ENCODE results near the gene VWC2. TPM values are rescaled to one million over a fixed set of nuclear protein-coding genes. Genes with fewer than 3 reads are reported as not detected.

VWC2 gene
- total RNA-seq (2016; rRNA removed; fragmentation: Illumina TruSeq; extraction: Trizol) (not detected in 2 replicates), polyA plus RNA-seq (2011; rRNA removed) (not detected in 2 replicates), polyA minus RNA-seq (2011; rRNA and poly(A)+ RNA removed; ENCODE audit: low replicate concordance) (not detected in 2 replicates), Bru-seq, nascent RNA (not detected), BruChase-seq, experiment 1, labeled RNA remaining after a 6-hour chase (not detected), BruChase-seq, experiment 2, labeled RNA remaining after a 2-hour chase (not detected)
- total RNA-seq (2016; cell fraction: cytosol; rRNA removed; fragmentation: Illumina TruSeq; extraction: Trizol; ENCODE audit: low read depth) = not detected in 2 replicates
- not detected in 2 replicates for total RNA-seq (2016; cell fraction: insoluble cytoplasmic fraction; rRNA removed; fragmentation: Illumina TruSeq; extraction: Trizol)
- total RNA-seq (2016; cell fraction: membrane; rRNA removed; fragmentation: Illumina TruSeq; extraction: Trizol) = not detected in 2 replicates
- not detected in 2 replicates for total RNA-seq (2016; cell fraction: nucleus; rRNA removed; fragmentation: Illumina TruSeq; extraction: Trizol)
- polyA plus RNA-seq (2011; cell fraction: cytosol; rRNA removed) = not detected in 2 replicates
- polyA plus RNA-seq (2011; cell fraction: nucleus; rRNA removed) = not detected in 2 replicates
- not detected in 2 replicates for polyA plus RNA-seq (2012)
- not detected in 2 replicates for polyA plus RNA-seq (2016; cell fraction: cytosol; fragmentation: Illumina TruSeq; extraction: Trizol; ENCODE audit: low read depth)
- not detected in 2 replicates for polyA plus RNA-seq (2016; cell fraction: insoluble cytoplasmic fraction; fragmentation: Illumina TruSeq; extraction: Trizol; ENCODE audit: low read depth)
- polyA plus RNA-seq (2016; cell fraction: membrane; fragmentation: Illumina TruSeq; extraction: Trizol; ENCODE audit: low read depth) = not detected in 2 replicates
- polyA plus RNA-seq (2016; cell fraction: nucleus; fragmentation: Illumina TruSeq; extraction: Trizol; ENCODE audit: insufficient read depth, low read depth) = not detected in 2 replicates
- polyA minus RNA-seq (2011; cell fraction: cytosol; rRNA and poly(A)+ RNA removed) = not detected in 2 replicates
- not detected in 2 replicates for polyA minus RNA-seq (2011; cell fraction: nucleus; rRNA and poly(A)+ RNA removed)
- long read RNA-seq, experiment 1 = 0 reads
- long read RNA-seq, experiment 2 = 0 reads

GRCh38 chr7:49773218-49773935 lies at the start of gene VWC2:
Gene VWC2, plus strand, starts transcription at chr7:49773638. Its CDS starts 1,798 bp downstream, at chr7:49775436.
- Histone ChIP-seq H3K36me3 (replicated peaks in 1 of 2; ENCODE audit: control insufficient read depth in 1 of 2, insufficient read depth in 2 of 2, low read length in 2 of 2) (no peaks in the 10 kb centered on the region), H3K79me2 (ENCODE audit: insufficient read depth, low read length) (no peaks in the 10 kb centered on the region), H3K27me3 (ENCODE audit: control insufficient read depth in 1 of 2, insufficient read depth in 2 of 2, low read length in 2 of 2) (peaks cover 1 to 21% of the 10 kb centered on the region in 2 experiments; a peak in 3 of 5 replicates), H4K20me1 (ENCODE audit: insufficient read depth, low read length) (no peaks in the 10 kb centered on the region), H3K4me2 (ENCODE audit: low read depth, low read length) (no peak within 1 kb of the TSS), H3K27ac (ENCODE audit: extremely low read length, insufficient read depth, low read length) (no peak within 1 kb of the TSS), H3K9me3 (ENCODE audit: low read length) (no peaks in the 10 kb centered on the region), H3K4me3 (replicated peaks in 1 of 3; ENCODE audit: insufficient read depth in 1 of 3, low read depth in 2 of 3, low read length in 3 of 3) (no peak within 1 kb of the TSS), H3K4me1 (ENCODE audit: insufficient read depth, low read length) (no peaks in the 10 kb centered on the region), H2AFZ (ENCODE audit: low read length) (no peak within 1 kb of the TSS), H3K9ac (ENCODE audit: insufficient read depth, low read depth, low read length) (no peak within 1 kb of the TSS)
- no peak for DNase-seq (ENCODE audit: low spot score)
- BruUV-seq (replicated peaks) = no TSS peak
- FAIRE-seq = no peak
- POLR2A ChIA-PET = no interaction called here
- CTCF ChIA-PET (ENCODE audit: low intra/inter-chr PET ratio, low total read pairs) = no interaction called here
- ATAC-seq = no peak
- in situ Hi-C loops (cut with HindIII; ENCODE audit: extremely low pct_ligation_motif_present, low pct_unique_long_range_greater_than_20kb) = no loop called here
- intact Hi-C loops (cut with micrococcal nuclease; ENCODE audit: unreplicated experiment) = no loop called here
- 46% methylated on average over 33 of the region's 75 CpGs for WGBS (ENCODE audit: low lambda C conversion rate)
- TF ChIP-seq ZKSCAN1 (IDR thresholded peaks at IDR 0.05; ENCODE audit: low read length) (no peak), ZNF253 (CRISPR knock-in tag; IDR thresholded peaks at IDR 0.05; ENCODE audit: borderline replicate concordance) (no peak), TFE3 (CRISPR knock-in tag; IDR thresholded peaks at IDR 0.05) (no peak), STAT6 (CRISPR knock-in tag; IDR thresholded peaks at IDR 0.05; ENCODE audit: borderline replicate concordance) (no peak), ZNF773 (CRISPR knock-in tag; IDR thresholded peaks at IDR 0.05; ENCODE audit: borderline replicate concordance) (no peak), TFAP4 (IDR thresholded peaks at IDR 0.05; ENCODE audit: borderline replicate concordance, low read depth) (no peak), ZSCAN20 (CRISPR knock-in tag; IDR thresholded peaks at IDR 0.05; ENCODE audit: borderline replicate concordance) (no peak), ZNF737 (CRISPR knock-in tag; IDR thresholded peaks at IDR 0.05; ENCODE audit: borderline replicate concordance) (no peak), THAP8 (CRISPR knock-in tag; IDR thresholded peaks at IDR 0.05; ENCODE audit: borderline replicate concordance) (no peak), IRF9 (CRISPR knock-in tag; IDR thresholded peaks at IDR 0.05; ENCODE audit: borderline replicate concordance) (no peak), ZSCAN30 (CRISPR knock-in tag; IDR thresholded peaks at IDR 0.05) (no peak)

Measured in HepG2 (cell line).